AG04449 (cell line): Measurements from ENCODE around the gene MARK1.

Source experiments
- CTCF ChIA-PET: fragments of 350-600 bp; formaldehyde crosslinking; extraction: SDS; loops from one replicate; lab custom pipeline; 2021; ENCODE audit warnings: antibody characterized with exemption; lab: Yijun Ruan, JAX
- POLR2A ChIA-PET: fragments of 400-600, 350-600 bp; formaldehyde crosslinking; extraction: SDS; loops from one replicate; lab custom pipeline; 2020; ENCODE audit warnings: antibody characterized with exemption, inconsistent platforms; lab: Yijun Ruan, JAX
- DNase-seq: peaks from one replicate; pipeline ENCODE4 v3.0.0-alpha.2; 2010; ENCODE audit warnings: low read depth, low spot score
- H3K4me3 ChIP-seq: 2 replicates; pipeline ENCODE4 v1.5.1; 2011; ENCODE audit warnings: low read depth, mild to moderate bottlenecking, control low read depth, low read length
- CTCF ChIP-seq: IDR thresholded peaks from one replicate; pipeline ENCODE4 v1.5.1; 2011; ENCODE audit warnings: mild to moderate bottlenecking, moderate library complexity, low read length, control low read depth, inconsistent platforms; ENCODE audit not compliant: insufficient read depth; ENCODE audit errors: missing control alignments

The MARK1 gene

DNA sequence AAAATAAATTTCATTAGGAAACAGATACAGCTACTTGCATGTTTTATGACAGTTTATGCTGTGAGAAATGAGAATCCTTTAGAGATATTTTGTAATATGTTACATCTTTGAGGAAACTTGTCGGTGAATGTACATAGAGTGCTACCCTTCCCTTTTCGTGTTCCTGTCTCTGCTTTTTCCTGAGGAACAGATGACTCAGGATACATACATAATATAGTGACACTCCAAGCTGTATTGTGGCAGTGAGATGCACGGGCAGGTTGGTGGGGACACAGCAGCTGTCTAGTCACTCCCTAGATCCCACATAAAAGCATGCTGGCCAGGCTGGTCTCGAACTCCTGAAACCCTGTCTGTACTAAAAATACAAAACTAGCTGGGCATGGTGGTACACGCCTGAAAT, 20.9 kb upstream of the MARK1 start:
- no peak for DNase-seq
- ChIA-PET POLR2A (no interaction called here), CTCF (no interaction called here)
- no peak overlapping the region for H3K4me3 ChIP-seq
- TF ChIP-seq CTCF: no peak

GRCh38 chr1:220511179-220511578, 16.8 kb upstream of the MARK1 start:
- POLR2A ChIA-PET: no interaction called here
- no peak for DNase-seq
- H3K4me3 ChIP-seq: no peak overlapping the region

DNA sequence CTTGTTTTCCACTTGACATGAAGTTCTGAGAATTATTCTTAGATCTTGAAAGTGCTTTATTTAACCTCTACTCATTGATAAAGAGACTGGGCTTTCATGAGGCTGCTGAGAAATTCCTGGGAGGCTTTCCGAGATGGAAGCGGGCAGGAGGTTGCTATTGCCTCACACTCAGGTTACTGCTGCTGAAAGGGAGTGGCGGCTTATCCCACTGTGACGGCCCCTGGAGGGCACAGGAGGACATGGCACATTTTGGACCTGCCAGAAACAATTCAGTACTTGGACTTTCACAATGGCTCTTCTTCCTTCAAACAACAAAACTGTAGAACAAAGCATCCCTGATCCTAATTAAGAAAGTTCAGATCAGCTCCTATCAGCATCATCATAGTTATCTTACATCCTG, 16.2 kb upstream of the MARK1 start:
- CTCF ChIA-PET: no interaction called here
- DNase-seq: no peak
- no peak for TF ChIP-seq CTCF
- POLR2A ChIA-PET: no interaction called here
- no peak overlapping the region for H3K4me3 ChIP-seq

More at GRCh38 chr1:220511179-220511578, 16.8 kb upstream of the MARK1 start:
- CTCF ChIA-PET: no interaction called here
- no peak for TF ChIP-seq CTCF

DNA sequence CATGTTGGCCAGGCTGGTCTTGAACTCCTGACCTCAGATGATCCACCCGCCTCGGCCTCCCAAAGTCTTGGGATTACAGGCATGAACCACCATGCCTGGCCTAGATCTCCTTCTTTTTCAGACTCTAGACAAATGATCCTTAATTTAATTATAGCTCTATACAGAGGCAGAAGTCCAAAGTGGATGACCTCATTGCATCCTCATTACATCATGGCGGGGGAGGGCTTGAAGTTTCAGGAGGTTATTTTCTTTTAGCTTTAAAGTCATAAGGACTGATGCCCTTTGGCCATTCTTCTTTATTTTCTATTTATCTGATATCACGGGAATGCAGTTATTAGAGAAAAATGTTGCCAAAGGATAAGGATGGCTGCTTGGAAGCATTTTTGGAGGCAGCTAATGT, 14.1 kb upstream of the MARK1 start:
- POLR2A ChIA-PET: no interaction called here
- CTCF ChIA-PET: no interaction called here
- no peak for TF ChIP-seq CTCF
- H3K4me3 ChIP-seq: no peak overlapping the region
- DNase-seq: no peak

GRCh38 chr1:220514256-220514655, 13.7 kb upstream of the MARK1 start:
- POLR2A ChIA-PET: no interaction called here
- no peak for TF ChIP-seq CTCF
- DNase-seq: no peak
- no peak overlapping the region for H3K4me3 ChIP-seq
- CTCF ChIA-PET: no interaction called here

DNA sequence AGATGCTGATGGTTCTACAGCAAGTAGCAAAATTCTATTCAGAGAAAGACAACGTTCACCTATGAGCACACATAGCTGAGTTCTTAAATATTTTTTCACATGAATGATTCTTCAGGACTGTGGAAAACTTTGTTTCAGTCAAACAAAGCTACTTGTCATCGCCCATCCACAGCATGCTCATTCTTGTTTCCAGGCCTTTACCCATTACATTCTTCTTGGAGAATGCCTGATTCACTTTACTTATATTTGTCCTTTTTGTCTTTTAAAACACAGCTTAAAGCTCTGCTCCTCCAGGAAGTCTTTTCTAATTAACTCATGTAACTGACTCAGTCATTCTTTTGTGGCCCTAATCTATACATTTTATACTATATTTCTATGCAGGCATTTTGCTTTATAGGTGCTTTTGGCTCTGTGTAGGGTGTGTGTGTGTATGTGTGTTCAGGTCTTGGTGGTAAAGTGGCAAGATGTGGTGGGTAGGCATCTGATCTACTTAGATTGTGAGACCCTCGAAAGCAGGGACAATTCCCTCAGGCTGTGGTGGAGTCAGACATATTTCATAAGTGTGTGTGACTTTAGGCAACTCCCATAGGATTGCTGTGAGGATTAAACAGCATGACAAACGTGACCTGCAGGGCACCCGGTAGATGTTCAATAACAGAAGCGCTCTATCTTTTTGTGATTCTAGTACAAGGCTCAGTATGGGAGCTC, 11.8 kb upstream of the MARK1 start:
- DNase-seq: no peak
- ChIA-PET CTCF (no interaction called here), POLR2A (no interaction called here)
- TF ChIP-seq CTCF: no peak
- H3K4me3 ChIP-seq: no peak overlapping the region
